Measurements from ENCODE around the gene TOM1L2. TPM values are rescaled to one million over a fixed set of nuclear protein-coding genes. Genes with fewer than 3 reads are reported as not detected.
A peak's percentile ranks its signal among the peaks of the same experiment; 100 is the strongest.

TOM1L2 gene
- polyA plus RNA-seq, 1 donor from 2014 or later = 40.9 TPM

- Histone ChIP-seq H3K27ac (ENCODE audit: low read length) (peak overlapping the region; percentile 82), H3K36me3 (ENCODE audit: insufficient read depth, low read length) (no peaks in the 10 kb centered on the region), H3K4me2 (ENCODE audit: low read length) (no peak overlapping the region)
Observed at GRCh38 chr17:17892731-17893130, 79.5 kb downstream of the TOM1L2 start.

GRCh38 chr17:17892009-17892408 is 80.2 kb downstream of the TOM1L2 start:
- Histone ChIP-seq H3K9me2 (ENCODE audit: insufficient read depth, low read length) (no peaks in the 10 kb centered on the region), H3K27me3 (ENCODE audit: insufficient read depth, low read depth, low read length) (no peaks in the 10 kb centered on the region), H3K4me3 (ENCODE audit: low read length) (no peak overlapping the region), H2AFZ (ENCODE audit: low read depth, low read length) (no peak overlapping the region), H3K79me2 (replicated peaks; ENCODE audit: insufficient read depth, low read length) (no peaks in the 10 kb centered on the region), H4K20me1 (ENCODE audit: insufficient read depth) (no peaks in the 10 kb centered on the region), H3F3A (ENCODE audit: insufficient read depth, low read length, poor library complexity, severe bottlenecking) (no peaks in the 10 kb centered on the region), H3K27ac (ENCODE audit: low read length) (peak overlapping the region; percentile 82), H3K9me3 (ENCODE audit: low read length) (no peaks in the 10 kb centered on the region), H3K4me2 (ENCODE audit: low read length) (no peak overlapping the region), H3K36me3 (ENCODE audit: insufficient read depth, low read length) (no peaks in the 10 kb centered on the region), H3K9ac (ENCODE audit: low read length) (peak overlapping the region; percentile 24)
- no peak for TF ChIP-seq POLR2AphosphoS5 (IDR thresholded peaks at IDR 0.05)
- no peak for TF ChIP-seq TAF1 (IDR thresholded peaks at IDR 0.05; ENCODE audit: low read depth)
- TF ChIP-seq, protein P1, sequence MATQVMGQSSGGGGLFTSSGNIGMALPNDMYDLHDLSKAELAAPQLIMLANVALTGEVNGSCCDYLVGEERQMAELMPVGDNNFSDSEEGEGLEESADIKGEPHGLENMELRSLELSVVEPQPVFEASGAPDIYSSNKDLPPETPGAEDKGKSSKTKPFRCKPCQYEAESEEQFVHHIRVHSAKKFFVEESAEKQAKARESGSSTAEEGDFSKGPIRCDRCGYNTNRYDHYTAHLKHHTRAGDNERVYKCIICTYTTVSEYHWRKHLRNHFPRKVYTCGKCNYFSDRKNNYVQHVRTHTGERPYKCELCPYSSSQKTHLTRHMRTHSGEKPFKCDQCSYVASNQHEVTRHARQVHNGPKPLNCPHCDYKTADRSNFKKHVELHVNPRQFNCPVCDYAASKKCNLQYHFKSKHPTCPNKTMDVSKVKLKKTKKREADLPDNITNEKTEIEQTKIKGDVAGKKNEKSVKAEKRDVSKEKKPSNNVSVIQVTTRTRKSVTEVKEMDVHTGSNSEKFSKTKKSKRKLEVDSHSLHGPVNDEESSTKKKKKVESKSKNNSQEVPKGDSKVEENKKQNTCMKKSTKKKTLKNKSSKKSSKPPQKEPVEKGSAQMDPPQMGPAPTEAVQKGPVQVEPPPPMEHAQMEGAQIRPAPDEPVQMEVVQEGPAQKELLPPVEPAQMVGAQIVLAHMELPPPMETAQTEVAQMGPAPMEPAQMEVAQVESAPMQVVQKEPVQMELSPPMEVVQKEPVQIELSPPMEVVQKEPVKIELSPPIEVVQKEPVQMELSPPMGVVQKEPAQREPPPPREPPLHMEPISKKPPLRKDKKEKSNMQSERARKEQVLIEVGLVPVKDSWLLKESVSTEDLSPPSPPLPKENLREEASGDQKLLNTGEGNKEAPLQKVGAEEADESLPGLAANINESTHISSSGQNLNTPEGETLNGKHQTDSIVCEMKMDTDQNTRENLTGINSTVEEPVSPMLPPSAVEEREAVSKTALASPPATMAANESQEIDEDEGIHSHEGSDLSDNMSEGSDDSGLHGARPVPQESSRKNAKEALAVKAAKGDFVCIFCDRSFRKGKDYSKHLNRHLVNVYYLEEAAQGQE (IDR thresholded peaks at IDR 0.05; ENCODE audit: borderline replicate concordance) = no peak
- TF ChIP-seq MXI1 (conservative IDR thresholded peaks at IDR 0.05; ENCODE audit: poor library complexity, severe bottlenecking) = no peak
- TF ChIP-seq SMC3 (conservative IDR thresholded peaks at IDR 0.05; ENCODE audit: poor library complexity) = no peak
- TF ChIP-seq RAD21 (conservative IDR thresholded peaks at IDR 0.05) = no peak
- no peak for TF ChIP-seq EZH2 (IDR thresholded peaks at IDR 0.05; ENCODE audit: borderline replicate concordance, insufficient read depth, low read length, poor library complexity, severe bottlenecking)
- TF ChIP-seq, protein P2, sequence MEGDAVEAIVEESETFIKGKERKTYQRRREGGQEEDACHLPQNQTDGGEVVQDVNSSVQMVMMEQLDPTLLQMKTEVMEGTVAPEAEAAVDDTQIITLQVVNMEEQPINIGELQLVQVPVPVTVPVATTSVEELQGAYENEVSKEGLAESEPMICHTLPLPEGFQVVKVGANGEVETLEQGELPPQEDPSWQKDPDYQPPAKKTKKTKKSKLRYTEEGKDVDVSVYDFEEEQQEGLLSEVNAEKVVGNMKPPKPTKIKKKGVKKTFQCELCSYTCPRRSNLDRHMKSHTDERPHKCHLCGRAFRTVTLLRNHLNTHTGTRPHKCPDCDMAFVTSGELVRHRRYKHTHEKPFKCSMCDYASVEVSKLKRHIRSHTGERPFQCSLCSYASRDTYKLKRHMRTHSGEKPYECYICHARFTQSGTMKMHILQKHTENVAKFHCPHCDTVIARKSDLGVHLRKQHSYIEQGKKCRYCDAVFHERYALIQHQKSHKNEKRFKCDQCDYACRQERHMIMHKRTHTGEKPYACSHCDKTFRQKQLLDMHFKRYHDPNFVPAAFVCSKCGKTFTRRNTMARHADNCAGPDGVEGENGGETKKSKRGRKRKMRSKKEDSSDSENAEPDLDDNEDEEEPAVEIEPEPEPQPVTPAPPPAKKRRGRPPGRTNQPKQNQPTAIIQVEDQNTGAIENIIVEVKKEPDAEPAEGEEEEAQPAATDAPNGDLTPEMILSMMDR (IDR thresholded peaks at IDR 0.05; ENCODE audit: poor library complexity, severe bottlenecking) = no peak
- TF ChIP-seq EP300 (conservative IDR thresholded peaks at IDR 0.05; ENCODE audit: poor library complexity, severe bottlenecking) = no peak

More at GRCh38 chr17:17892731-17893130, 79.5 kb downstream of the TOM1L2 start:
- no peaks in the 10 kb centered on the region for H3K79me2 ChIP-seq (replicated peaks; ENCODE audit: insufficient read depth, low read length)
- no peaks in the 10 kb centered on the region for H3K9me2 ChIP-seq (ENCODE audit: insufficient read depth, low read length)
- H3K9me3 ChIP-seq (ENCODE audit: low read length) = no peaks in the 10 kb centered on the region
- no peak overlapping the region for H3K4me3 ChIP-seq (ENCODE audit: low read length)
- H4K20me1 ChIP-seq (ENCODE audit: insufficient read depth) = no peaks in the 10 kb centered on the region
- no peaks in the 10 kb centered on the region for H3F3A ChIP-seq (ENCODE audit: insufficient read depth, low read length, poor library complexity, severe bottlenecking)
- H2AFZ ChIP-seq (ENCODE audit: low read depth, low read length) = no peak overlapping the region
- H3K27me3 ChIP-seq (ENCODE audit: insufficient read depth, low read depth, low read length) = no peaks in the 10 kb centered on the region
- H3K9ac ChIP-seq (ENCODE audit: low read length) = no peak overlapping the region
- TF ChIP-seq SMC3 (conservative IDR thresholded peaks at IDR 0.05; ENCODE audit: poor library complexity) (no peak), RAD21 (conservative IDR thresholded peaks at IDR 0.05) (no peak), POLR2AphosphoS5 (IDR thresholded peaks at IDR 0.05) (no peak), MXI1 (conservative IDR thresholded peaks at IDR 0.05; ENCODE audit: poor library complexity, severe bottlenecking) (no peak), EZH2 (IDR thresholded peaks at IDR 0.05; ENCODE audit: borderline replicate concordance, insufficient read depth, low read length, poor library complexity, severe bottlenecking) (no peak), TAF1 (IDR thresholded peaks at IDR 0.05; ENCODE audit: low read depth) (no peak), EP300 (conservative IDR thresholded peaks at IDR 0.05; ENCODE audit: poor library complexity, severe bottlenecking) (no peak)
- TF ChIP-seq, protein P1 (IDR thresholded peaks at IDR 0.05; ENCODE audit: borderline replicate concordance) = no peak
- TF ChIP-seq, protein P2 (IDR thresholded peaks at IDR 0.05; ENCODE audit: poor library complexity, severe bottlenecking) = no peak

Measured in neural cell (in vitro differentiated cells).